Measurements from ENCODE around the gene RRM2.
A peak's percentile ranks its signal among the peaks of the same experiment; 100 is the strongest.

RRM2 gene

GRCh38 chr2:10122500-10123280 is at the start of gene RRM2:
TSS of gene RRM2 (plus strand) at chr2:10122739. CDS start at chr2:10122799, 60 bp downstream.
- peak; percentile 100 for DNase-seq (ENCODE audit: low spot score)

- DNase-seq (ENCODE audit: low spot score) = no peak
Observed at GRCh38 chr2:10073706-10074105, 48.8 kb upstream of the RRM2 start.

- DNase-seq (ENCODE audit: low spot score) = no peak
Observed at GRCh38 chr2:10075101-10075500, 47.4 kb upstream of the RRM2 start.

DNA sequence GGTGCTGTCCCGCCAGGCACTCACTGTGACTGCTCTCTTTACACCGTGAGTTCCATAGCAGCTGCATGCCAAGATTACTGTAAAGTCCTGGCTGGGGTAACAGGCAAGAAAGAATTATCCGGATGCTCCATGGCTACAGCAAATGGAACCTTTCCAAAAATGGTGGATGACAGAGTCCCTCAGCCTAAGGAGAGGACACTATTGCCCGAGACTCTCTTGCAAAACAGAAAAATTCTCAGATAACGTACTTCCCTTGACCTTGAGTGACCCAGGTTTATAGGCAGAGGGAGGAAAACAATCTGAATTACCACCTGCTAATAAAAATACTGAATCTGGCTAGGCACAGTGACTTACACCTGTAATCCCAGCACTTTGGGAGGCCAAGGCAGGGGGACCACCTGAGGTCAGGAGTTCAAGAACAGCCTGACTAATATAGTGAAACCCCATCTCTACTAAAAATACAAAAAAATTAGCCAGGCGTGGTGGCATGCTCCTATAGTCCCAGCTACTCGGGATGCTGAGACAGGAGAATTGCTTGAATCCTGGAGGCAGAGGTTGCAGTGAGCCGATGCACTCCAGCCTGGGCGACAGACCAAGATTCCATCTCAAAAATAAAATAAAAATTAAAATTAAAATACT is 46.8 kb upstream of the RRM2 start:
- no peak for DNase-seq (ENCODE audit: low spot score)

GRCh38 chr2:10076511-10076910 is 46.0 kb upstream of the RRM2 start:
- no peak for DNase-seq (ENCODE audit: low spot score)

DNA sequence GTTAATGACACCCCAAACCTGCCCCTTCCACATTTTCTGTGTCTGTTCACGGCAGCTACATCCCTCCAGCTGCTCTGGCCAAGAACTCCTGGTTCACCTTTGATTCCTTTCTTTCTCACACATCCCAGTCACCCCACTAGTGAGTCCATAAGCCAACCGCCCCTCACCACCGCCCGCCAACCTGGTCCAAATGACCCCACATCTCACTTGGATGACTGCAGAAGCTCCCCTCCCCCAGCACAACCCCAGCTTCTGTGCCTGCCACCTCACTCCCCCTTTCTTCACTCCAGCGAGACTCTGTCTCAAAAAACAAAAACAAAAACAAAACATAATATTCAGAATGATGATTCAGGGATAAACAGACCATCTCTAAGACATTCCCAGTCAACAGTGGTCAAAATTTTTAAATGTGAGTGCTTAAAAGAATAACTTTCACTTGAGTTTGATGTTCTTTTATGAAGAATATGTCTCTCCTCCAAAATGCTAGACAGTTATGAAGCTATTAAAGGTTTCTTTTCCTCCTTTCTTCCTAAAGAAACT is 45.5 kb upstream of the RRM2 start:
- DNase-seq (ENCODE audit: low spot score) = no peak

GRCh38 chr2:10078001-10078400 is 44.5 kb upstream of the RRM2 start:
- DNase-seq (ENCODE audit: low spot score) = no peak

DNA sequence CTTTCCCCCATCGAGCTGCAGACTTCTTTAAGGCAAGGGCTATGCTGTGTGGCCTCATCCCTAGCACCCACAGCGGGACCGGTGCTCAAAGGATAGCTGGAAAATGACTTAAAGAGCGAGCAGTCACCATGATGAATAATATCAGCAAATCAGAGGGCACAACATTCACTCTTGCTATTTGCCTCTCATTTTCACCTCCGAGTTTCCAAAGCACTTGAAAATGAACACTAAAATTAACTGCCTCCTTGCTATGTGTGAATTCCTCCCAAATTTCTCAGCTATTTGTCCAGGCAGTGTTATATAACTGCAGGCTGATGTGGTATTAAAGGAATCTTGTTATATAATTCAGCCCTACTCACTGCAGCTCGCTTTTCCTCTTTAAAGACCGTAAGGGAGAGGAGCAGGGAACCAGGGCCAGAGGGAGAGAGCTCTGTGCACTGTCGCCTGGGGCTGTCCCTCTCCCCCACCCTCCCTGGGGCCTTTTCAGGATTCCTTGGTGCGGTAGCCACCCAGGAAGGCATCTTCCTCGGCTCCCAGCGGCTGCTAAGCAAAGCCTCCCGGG is 43.8 kb upstream of the RRM2 start:
- no peak for DNase-seq (ENCODE audit: low spot score)

GRCh38 chr2:10079266-10079869 is 43.2 kb upstream of the RRM2 start:
- peak; percentile 89 for DNase-seq (ENCODE audit: low spot score)

DNA sequence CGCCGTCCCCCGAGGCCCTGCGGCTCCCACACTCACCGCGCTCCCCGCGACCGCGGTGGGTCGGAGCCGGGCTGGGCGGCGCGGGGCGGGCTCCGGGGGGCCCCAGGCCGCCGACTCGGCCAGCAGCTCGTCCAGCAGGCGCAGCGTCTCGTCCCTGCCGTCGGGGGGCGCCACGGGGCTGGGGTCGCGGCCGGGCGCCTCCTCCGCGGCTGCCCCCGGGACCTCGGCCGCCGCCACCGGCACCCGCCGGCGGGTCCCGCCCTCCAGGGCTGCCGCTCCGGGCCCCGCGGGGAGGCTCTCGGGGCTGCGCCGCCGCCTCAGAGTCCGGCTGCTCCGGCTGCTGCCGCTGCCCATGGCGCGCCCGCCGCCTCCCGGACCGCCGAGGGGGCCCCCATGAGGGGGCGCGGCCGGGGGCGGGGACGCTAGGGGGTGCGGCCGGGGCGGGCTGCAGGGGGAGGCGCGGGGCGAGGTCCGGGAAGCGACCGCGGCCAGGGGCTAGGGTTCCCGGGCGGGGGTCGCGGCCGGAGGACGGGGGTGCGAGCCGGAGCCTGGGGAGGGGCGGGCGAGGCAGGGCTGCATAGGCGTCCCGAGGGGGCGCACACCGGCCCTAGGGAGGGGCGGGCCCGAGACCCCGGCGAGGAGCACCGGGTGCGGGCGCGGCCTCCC is 42.5 kb upstream of the RRM2 start, which contains the start of gene CYS1:
Gene CYS1 (minus strand): TSS at position 542 of the 666 bp plus-strand sequence. CDS start 188 bp downstream, at position 354.
- DNase-seq (ENCODE audit: low spot score) = peak; percentile 83

DNA sequence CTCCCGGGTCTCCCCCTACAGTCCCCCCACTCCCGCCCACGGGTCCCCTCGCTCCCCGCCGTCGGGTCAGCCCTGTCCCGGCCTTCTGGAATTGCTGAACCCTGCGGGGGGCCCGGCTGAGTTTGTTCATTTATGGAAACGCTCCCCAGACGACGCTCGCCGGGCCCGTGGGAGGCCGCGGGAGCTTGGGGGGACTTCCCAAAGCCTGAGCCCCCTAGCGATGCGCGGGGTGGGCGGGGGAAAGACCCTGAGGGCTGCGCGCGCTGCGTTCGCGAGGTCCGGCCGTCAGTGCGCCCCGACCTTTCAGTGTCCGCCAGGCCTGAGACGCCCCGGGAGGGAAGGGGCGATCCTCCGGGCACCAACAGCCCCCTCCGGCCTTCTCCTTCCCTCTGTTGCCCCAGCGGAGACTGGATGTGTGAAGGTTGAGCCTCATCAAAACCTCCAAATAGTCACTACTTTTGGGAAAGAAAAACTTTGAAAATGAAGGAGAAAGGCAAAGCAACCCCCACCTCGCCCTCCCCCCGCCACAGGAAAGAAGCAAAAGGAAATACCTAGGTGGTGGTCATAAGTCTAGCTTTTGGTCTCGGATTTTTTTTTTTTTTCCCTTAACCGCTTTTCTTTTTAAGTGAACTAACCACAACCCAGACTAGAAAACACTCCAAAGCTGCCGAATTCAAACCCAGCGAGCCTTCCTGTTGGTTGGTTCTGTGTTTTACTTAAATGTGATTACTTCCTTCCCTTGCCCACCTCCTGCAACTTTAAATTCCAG is 41.8 kb upstream of the RRM2 start:
- DNase-seq (ENCODE audit: low spot score) = no peak

DNA sequence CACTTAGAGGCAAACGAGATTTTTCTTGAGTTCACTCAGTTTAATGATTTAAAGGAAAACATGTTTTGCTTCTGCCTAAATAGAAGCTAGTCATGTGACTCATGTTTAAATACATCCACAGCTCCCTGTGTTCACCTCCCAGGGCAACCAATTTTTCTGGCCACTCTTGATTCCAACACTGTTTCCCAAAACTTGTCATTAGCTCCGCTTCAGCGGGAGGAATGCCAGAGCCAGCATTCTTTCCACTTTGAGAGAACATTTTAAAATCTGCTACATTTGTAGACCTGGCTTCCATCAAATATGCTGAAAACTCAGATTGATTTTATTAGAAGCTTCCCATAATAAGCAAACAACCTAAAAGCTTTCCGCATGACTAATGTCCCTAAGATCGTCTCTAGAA is 39.5 kb upstream of the RRM2 start:
- no peak for DNase-seq (ENCODE audit: low spot score)

- no peak for DNase-seq (ENCODE audit: low spot score)
Observed at GRCh38 chr2:10083692-10084211, 38.8 kb upstream of the RRM2 start.

DNA sequence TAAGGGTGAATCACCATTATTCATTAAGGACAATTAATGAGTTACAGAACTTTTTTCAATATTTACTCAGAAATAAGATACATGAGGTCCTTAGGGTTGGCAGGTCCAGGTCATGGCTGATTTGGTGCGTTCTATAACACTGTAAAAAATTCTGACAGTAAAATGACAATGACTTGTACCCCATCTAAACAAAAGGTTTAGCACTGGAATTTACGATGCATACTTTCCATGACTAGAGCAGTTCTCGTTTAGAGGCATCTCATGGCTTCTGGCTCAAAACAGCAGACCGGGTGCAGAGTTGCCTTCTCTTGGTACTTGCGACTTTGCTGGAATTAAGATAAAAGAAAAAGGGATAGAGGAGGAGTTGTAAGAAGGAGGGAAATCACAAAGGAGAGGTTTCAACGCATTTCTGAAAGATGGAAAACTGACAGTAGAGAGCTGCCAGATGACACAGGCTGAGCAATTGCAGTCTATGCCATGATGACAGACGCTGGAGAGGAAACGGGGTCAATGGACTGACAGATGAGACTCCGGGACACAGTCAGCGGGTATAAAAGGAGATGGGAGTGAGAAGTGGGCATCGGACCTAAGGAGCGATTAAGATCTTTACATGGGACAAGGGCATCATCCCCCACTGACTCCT is 38.2 kb upstream of the RRM2 start:
- no peak for DNase-seq (ENCODE audit: low spot score)

- DNase-seq (ENCODE audit: low spot score) = no peak
Observed at GRCh38 chr2:10085043-10085667, 37.4 kb upstream of the RRM2 start.

DNA sequence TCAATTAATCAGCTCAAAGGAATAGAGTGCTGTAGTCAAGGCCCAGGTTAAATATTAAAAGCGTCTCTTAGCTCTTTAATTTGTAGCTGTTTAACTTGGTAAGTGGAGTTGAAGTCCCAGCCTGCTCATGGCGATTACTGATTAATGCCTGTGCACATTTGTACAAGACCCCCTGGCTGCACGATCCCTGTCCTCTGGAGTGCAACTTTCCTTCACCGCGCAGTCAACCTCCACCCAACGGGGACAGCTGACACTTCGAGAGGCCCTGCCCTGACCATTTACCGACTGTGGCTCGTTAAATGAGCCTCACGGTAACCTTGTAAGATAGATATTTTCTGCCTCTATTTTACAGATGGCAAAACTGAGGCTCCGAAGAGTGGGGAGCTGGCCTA is 36.9 kb upstream of the RRM2 start:
- DNase-seq (ENCODE audit: low spot score) = no peak

DNA sequence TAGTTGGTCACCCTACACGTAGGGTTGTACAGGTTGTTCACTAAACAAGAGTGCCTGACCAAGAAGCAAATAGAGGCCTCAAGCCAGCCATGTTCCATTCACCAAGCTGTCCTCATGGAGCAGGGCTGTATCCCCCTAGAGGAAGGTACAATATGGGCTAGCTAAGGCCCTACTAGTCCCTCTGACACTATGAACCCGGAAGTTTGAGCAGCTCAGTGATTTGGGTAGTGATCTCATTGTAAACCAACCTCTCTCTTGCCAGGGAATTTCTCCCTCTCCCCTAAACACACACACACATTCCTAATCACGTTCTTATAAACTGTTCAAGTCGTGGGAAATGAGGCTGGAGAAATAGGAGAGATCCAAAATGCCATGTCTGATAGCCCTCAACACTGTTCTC is 35.6 kb upstream of the RRM2 start:
- no peak for DNase-seq (ENCODE audit: low spot score)

- DNase-seq (ENCODE audit: low spot score) = no peak
Observed at GRCh38 chr2:10087360-10087759, 35.2 kb upstream of the RRM2 start.

DNA sequence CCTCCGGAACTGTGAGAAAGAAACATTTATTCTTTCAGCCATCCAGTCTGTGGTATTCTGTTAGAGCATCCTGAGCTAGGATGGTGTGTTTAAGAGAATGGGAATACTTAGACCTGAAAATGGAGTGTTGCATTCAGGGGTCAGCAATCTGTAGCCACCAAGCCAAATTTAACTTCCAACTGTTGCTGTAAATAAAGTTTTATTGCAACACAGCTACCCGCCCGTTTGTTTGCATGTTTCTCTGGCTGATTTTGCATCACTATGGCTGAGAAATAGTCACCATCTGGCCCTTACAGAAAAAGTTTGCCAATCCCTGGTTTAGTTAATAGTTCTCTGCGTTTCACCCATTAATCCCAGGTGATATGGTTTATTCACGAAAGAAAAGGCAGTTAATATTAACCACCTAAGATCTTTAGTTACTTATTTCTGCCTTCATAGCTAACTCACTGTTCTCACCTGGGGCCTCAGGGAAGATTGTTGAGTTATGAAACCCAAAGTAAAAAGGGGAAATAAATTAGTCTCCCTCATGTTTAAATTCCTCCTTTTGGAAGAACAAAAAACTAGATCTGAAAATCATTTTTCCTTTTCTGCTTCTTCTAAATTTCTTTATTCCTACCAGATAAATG is 32.9 kb upstream of the RRM2 start:
- DNase-seq (ENCODE audit: low spot score) = no peak

Data from GM03348 (cell line).